ENCODE data around the gene HOXA9.

Gene HOXA9

GRCh38 chr7:27112955-27113949, 52.1 kb downstream of the HOXA9 start:
- no peak for TF ChIP-seq CTCF (IDR thresholded peaks at IDR 0.05)
